Osteoblast (primary cell): ENCODE data around the gene DLGAP1. TPM values are rescaled to one million over a fixed set of nuclear protein-coding genes. Genes with fewer than 3 reads are reported as not detected.

Experiments used
- DNase-seq: peaks from one replicate; pipeline ENCODE4 v3.0.0; 2011; ENCODE audit warnings: low spot score, mixed read lengths; ENCODE audit not compliant: insufficient read length; ENCODE audit errors: missing footprints
- H2AFZ ChIP-seq: 2 replicates; pipeline ENCODE4 v1.6.0; 2011; ENCODE audit warnings: mild to moderate bottlenecking, low read length
- H3K27ac ChIP-seq: 2 replicates; pipeline ENCODE4 v1.5.1; 2011; ENCODE audit warnings: mild to moderate bottlenecking, low read depth, low read length, moderate library complexity
- H3K27me3 ChIP-seq: 2 replicates; pipeline ENCODE4 v1.6.0; 2012; ENCODE audit warnings: mild to moderate bottlenecking, control low read depth, inconsistent platforms, low read length, moderate library complexity; ENCODE audit not compliant: insufficient read depth
- H3K36me3 ChIP-seq: 2 replicates; pipeline ENCODE4 v1.5.1; 2011; ENCODE audit warnings: mild to moderate bottlenecking, low read length, control low read depth, moderate library complexity; ENCODE audit not compliant: insufficient read depth
- H3K4me1 ChIP-seq: 2 replicates; pipeline ENCODE4 v1.5.1; 2011; ENCODE audit warnings: mild to moderate bottlenecking, low read length, control low read depth, moderate library complexity; ENCODE audit not compliant: insufficient read depth
- H3K4me2 ChIP-seq: 2 replicates; pipeline ENCODE4 v1.6.0; 2011; ENCODE audit warnings: mild to moderate bottlenecking, low read length; ENCODE audit not compliant: insufficient read depth
- H3K4me3 ChIP-seq: fragments of 200-600 bp; sonication (generic); 3 replicates; pipeline ENCODE4 v1.5.1; 2012; ENCODE audit warnings: mild to moderate bottlenecking, low read length, inconsistent platforms; ENCODE audit not compliant: insufficient read depth
- H3K79me2 ChIP-seq: 2 replicates; pipeline ENCODE4 v1.6.0; 2012; ENCODE audit warnings: mild to moderate bottlenecking, low read length, control low read depth, inconsistent platforms; ENCODE audit not compliant: insufficient read depth
- H3K9me3 ChIP-seq: 2 replicates; pipeline ENCODE4 v1.5.1; 2011; ENCODE audit warnings: low read depth, low read length, control low read depth
- H4K20me1 ChIP-seq: 2 replicates; pipeline ENCODE4 v1.6.0; 2012; ENCODE audit warnings: mild to moderate bottlenecking, low read length, control low read depth; ENCODE audit not compliant: insufficient read depth
- CTCF ChIP-seq: IDR thresholded peaks from 2 replicates; pipeline ENCODE4 v1.5.1; 2011; ENCODE audit warnings: mild to moderate bottlenecking, low read depth, low read length, moderate library complexity; ENCODE audit errors: extremely low read depth
- total RNA-seq: library from RNA; depleted of rRNA; stranded (reverse); fragments of >200 nt; gene quantifications from 2 replicates; pipeline ENCODE4 v1.2.3, GENCODE V29; 2012

DLGAP1 gene
- total RNA-seq, 1 donor, result not detected

GRCh38 chr18:3972291-3972930 is 482.7 kb downstream of the DLGAP1 start:
- no peak overlapping the region for H3K27ac ChIP-seq
- TF ChIP-seq CTCF, result no peak
- H3K4me3 ChIP-seq, result no peak overlapping the region
- no peaks in the 10 kb centered on the region for H4K20me1 ChIP-seq
- no peak overlapping the region for H3K4me2 ChIP-seq
- H3K4me1 ChIP-seq, result no peaks in the 10 kb centered on the region
- DNase-seq, result no peak
- H3K79me2 ChIP-seq, result no peaks in the 10 kb centered on the region
- no peaks in the 10 kb centered on the region for H3K27me3 ChIP-seq
- no peaks in the 10 kb centered on the region for H3K9me3 ChIP-seq
- no peak overlapping the region for H2AFZ ChIP-seq
- H3K36me3 ChIP-seq, result no peaks in the 10 kb centered on the region

- TF ChIP-seq CTCF, result no peak
- Histone ChIP-seq H4K20me1 (no peaks in the 10 kb centered on the region), H3K27ac (no peak overlapping the region), H3K79me2 (no peaks in the 10 kb centered on the region), H3K9me3 (no peaks in the 10 kb centered on the region), H2AFZ (no peak overlapping the region), H3K4me3 (no peak overlapping the region), H3K4me2 (no peak overlapping the region), H3K36me3 (no peaks in the 10 kb centered on the region), H3K27me3 (no peaks in the 10 kb centered on the region), H3K4me1 (no peaks in the 10 kb centered on the region)
- no peak for DNase-seq
Measured at GRCh38 chr18:3970929-3971328, 484.2 kb downstream of the DLGAP1 start.

GRCh38 chr18:3967359-3968180 is 487.5 kb downstream of the DLGAP1 start:
- H3K4me2 ChIP-seq, result no peak overlapping the region
- H3K36me3 ChIP-seq, result no peaks in the 10 kb centered on the region
- H3K9me3 ChIP-seq, result no peaks in the 10 kb centered on the region
- no peaks in the 10 kb centered on the region for H3K4me1 ChIP-seq
- H3K27ac ChIP-seq, result no peak overlapping the region
- no peak for DNase-seq
- H3K4me3 ChIP-seq, result no peak overlapping the region
- H2AFZ ChIP-seq, result no peak overlapping the region
- no peaks in the 10 kb centered on the region for H3K27me3 ChIP-seq
- no peaks in the 10 kb centered on the region for H3K79me2 ChIP-seq
- H4K20me1 ChIP-seq, result no peaks in the 10 kb centered on the region
- no peak for TF ChIP-seq CTCF

- Histone ChIP-seq H4K20me1 (no peaks in the 10 kb centered on the region), H3K4me3 (no peak overlapping the region), H3K36me3 (no peaks in the 10 kb centered on the region), H2AFZ (no peak overlapping the region), H3K27ac (no peak overlapping the region), H3K9me3 (no peaks in the 10 kb centered on the region), H3K27me3 (no peaks in the 10 kb centered on the region), H3K79me2 (no peaks in the 10 kb centered on the region), H3K4me2 (no peak overlapping the region), H3K4me1 (no peaks in the 10 kb centered on the region)
- no peak for TF ChIP-seq CTCF
- no peak for DNase-seq
Measured at GRCh38 chr18:3966642-3967358, 488.3 kb downstream of the DLGAP1 start.
